Uterus (tissue), 2 donors: ENCODE data around the gene SPTLC1.

Experiments
- CTCF ChIP-seq, 4 experiments: fragments of 200-600 bp in 2 of 4; fragments of 450-650 bp in 2 of 4; sonication (generic) in 2 of 4; IDR thresholded peaks; one replicate each; pipeline ENCODE4 v1.5.1; 2016 to 2019; ENCODE audit warnings: antibody characterized with exemption in 4 of 4, mild to moderate bottlenecking in 2 of 4, moderate library complexity in 1 of 4
- POLR2A ChIP-seq, 2 donors: fragments of 450-650 bp; IDR thresholded peaks; one replicate each; pipeline ENCODE4 v1.6.1; 2016; ENCODE audit warnings: antibody characterized with exemption in 2 of 2, mild to moderate bottlenecking in 1 of 2, moderate library complexity in 1 of 2

GRCh38 chr9:92160786-92161185, 45.6 kb upstream of the SPTLC1 start:
- TF ChIP-seq POLR2A (IDR thresholded peaks at IDR 0.05) (no peak), CTCF (IDR thresholded peaks at IDR 0.05) (no peak)
